Fibroblast of skin of abdomen (primary cell): Measurements from ENCODE around the gene TCF4. TPM values are rescaled to one million over a fixed set of nuclear protein-coding genes. Genes with fewer than 3 reads are reported as not detected.

Experiments used
- DNase-seq: peaks from one replicate; pipeline ENCODE4 v3.0.0-alpha.2; 2013
- polyA plus RNA-seq, 2 experiments: library from polyadenylated mRNA; unstranded; fragments of 120-200 nt; gene quantifications; one replicate each; pipeline ENCODE4 v1.2.1, GENCODE V29; 2013; ENCODE audit not compliant: insufficient read length in 2 of 2

TCF4 gene
- 58.0 TPM for polyA plus RNA-seq (2013, experiment 1 of 2; ENCODE audit: insufficient read length)
- 52.3 TPM for polyA plus RNA-seq (2013, experiment 2 of 2; ENCODE audit: insufficient read length)

- DNase-seq, result peak; percentile 79
Observed at GRCh38 chr18:55588111-55588869, at the start of gene TCF4. TSS of gene TCF4 (minus strand) at chr18:55588192. CDS start at chr18:55587116, 1,076 bp downstream.

- no peak for DNase-seq
Observed at GRCh38 chr18:55637204-55637603, 49.2 kb upstream of the TCF4 start.

GRCh38 chr18:55635439-55635838 is 47.4 kb upstream of the TCF4 start:
- no peak for DNase-seq

- peak; percentile 90 for DNase-seq
Observed at GRCh38 chr18:55634545-55634944, 46.6 kb upstream of the TCF4 start.

GRCh38 chr18:55633032-55633431 is 45.0 kb upstream of the TCF4 start:
- peak; percentile 21 for DNase-seq

GRCh38 chr18:55629133-55629532 is 41.1 kb upstream of the TCF4 start:
- DNase-seq, result peak; percentile 27

GRCh38 chr18:55627007-55627406 is 39.0 kb upstream of the TCF4 start:
- no peak for DNase-seq

- DNase-seq, result no peak
Observed at GRCh38 chr18:55625901-55626300, 37.9 kb upstream of the TCF4 start.

GRCh38 chr18:55623626-55624025 is 35.6 kb upstream of the TCF4 start:
- no peak for DNase-seq

- DNase-seq, result peak; percentile 83
Observed at GRCh38 chr18:55610506-55610905, 22.5 kb upstream of the TCF4 start.

- DNase-seq, result no peak
Observed at GRCh38 chr18:55609160-55609825, 21.3 kb upstream of the TCF4 start.

GRCh38 chr18:55608497-55608896 is 20.5 kb upstream of the TCF4 start:
- DNase-seq, result no peak

- no peak for DNase-seq
Observed at GRCh38 chr18:55607773-55608172, 19.8 kb upstream of the TCF4 start.

GRCh38 chr18:55605733-55606338 is 17.8 kb upstream of the TCF4 start:
- DNase-seq, result no peak

GRCh38 chr18:55603775-55604174 is 15.8 kb upstream of the TCF4 start:
- DNase-seq, result no peak

- no peak for DNase-seq
Observed at GRCh38 chr18:55593888-55594287, 5.9 kb upstream of the TCF4 start.

GRCh38 chr18:55592572-55592971 is 4.6 kb upstream of the TCF4 start:
- no peak for DNase-seq

- no peak for DNase-seq
Observed at GRCh38 chr18:55592106-55592505, 4.1 kb upstream of the TCF4 start.

- DNase-seq, result peak; percentile 98
Observed at GRCh38 chr18:55589625-55590291, 1.8 kb upstream of the TCF4 start.

- no peak for DNase-seq
Observed at GRCh38 chr18:55588870-55589595, 1.0 kb upstream of the TCF4 start.

GRCh38 chr18:55587418-55588110 is 428 bp downstream of the TCF4 start:
- peak; percentile 75 for DNase-seq
